COLO668 (cell line): ENCODE results near the gene C2CD3.

ENCODE experiments used
- DNase-seq: peaks from one replicate; lab custom pipeline; 2025; ENCODE audit not compliant: unreplicated experiment; lab: John Stamatoyannopoulos, UW

Gene C2CD3

DNA sequence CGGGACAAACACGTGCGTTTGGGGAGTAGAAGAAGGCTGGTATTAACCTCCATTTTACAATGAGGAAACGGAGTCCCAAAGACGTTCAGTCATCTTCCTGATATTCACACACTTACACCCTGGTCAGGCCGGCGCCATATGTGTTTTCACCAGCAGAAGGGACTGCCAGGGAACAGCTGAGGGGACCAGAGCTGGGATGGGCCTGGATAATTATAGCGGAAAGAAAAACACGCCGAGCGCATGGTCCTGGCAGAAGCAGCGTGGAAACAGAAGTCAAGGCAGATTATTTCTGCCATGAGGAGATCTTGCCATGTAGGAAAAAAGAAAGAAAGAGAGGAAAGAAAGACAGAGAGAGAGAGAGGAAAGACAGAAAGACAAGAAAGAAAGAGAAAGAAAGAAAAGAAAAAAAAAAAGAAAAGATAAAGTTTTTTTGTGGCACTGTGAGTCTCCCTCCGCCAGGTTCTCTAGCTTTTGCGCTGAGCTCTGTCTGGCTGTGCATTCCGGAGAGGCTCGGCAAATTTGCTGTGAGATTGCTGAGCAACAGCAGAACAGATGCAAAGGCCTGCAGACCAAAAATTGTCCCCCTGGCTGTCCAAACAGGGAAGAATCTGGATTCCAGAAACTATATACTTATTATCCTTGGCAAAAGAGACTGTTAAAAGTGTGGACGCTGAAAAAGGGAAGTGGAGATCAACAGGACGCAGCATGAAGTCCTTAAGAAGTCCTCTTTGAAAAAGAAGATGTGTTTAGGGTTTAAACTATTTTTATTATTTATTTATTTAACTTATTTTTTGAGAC lies 186.9 kb downstream of the C2CD3 start:
- DNase-seq: no peak

- peak; percentile 95 for DNase-seq
Measured at GRCh38 chr11:73982990-73983740, 187.6 kb downstream of the C2CD3 start.

DNA sequence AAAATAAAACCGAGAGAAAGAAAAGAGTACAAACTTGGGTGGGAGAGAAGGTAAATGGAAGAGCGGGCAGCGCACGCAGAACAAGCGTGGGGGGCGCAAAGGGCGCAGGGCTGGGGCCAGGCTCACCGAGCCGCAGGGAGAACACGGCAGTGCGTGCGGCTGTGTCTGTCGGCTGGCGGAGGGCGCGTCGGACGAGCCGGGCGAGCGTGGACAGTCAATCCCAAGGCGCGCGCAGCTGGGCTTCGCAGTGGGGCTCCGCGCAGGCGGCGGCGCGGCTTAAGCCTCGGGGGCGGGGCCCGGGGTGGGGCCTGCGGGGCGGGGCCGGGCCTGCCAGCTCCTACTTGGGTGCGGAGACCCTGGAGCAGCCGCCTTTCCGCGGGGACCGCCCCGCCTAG lies 188.2 kb downstream of the C2CD3 start, which contains the start of gene UCP2:
Gene UCP2 (minus strand): TSS at position 249 of the 395 bp plus-strand sequence. CDS start 4,465 bp downstream, outside the sequence.
- DNase-seq: peak; percentile 94

DNA sequence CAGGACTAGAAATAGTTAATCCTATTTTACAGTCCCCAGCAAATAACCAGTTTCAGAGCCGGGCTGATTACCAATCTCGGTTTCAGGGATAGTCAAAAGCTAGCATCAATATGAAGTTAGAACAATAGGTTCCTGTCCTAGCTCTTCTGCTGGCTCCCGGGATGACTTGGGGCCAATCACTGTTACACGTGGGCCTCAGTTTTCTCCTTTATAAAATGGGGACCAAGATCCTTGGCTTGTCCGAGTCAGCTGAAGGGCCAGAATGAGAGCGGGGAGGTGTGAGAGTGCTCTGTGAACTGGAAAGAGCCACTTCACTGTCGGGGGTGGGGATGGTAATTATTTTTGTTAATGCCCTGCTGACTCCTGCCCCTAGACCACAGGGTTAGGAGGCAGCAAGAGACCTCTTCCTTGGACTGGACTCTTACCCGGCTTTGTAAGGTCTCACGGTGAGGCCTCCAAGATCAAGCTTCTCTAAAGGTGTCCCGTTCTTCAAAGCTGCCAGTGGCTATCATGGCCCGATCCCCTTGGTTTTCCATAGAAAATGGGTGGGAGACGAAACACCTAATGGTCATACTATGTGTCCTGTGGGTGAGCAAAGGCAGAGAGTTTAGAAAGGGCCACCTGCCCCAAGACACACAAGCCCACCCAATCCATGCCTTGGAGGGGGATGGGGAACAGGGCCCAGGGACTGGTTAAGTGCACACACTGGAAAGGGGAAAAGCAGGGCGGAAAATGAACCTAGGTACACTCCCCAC lies 189.6 kb downstream of the C2CD3 start:
- no peak for DNase-seq

DNA sequence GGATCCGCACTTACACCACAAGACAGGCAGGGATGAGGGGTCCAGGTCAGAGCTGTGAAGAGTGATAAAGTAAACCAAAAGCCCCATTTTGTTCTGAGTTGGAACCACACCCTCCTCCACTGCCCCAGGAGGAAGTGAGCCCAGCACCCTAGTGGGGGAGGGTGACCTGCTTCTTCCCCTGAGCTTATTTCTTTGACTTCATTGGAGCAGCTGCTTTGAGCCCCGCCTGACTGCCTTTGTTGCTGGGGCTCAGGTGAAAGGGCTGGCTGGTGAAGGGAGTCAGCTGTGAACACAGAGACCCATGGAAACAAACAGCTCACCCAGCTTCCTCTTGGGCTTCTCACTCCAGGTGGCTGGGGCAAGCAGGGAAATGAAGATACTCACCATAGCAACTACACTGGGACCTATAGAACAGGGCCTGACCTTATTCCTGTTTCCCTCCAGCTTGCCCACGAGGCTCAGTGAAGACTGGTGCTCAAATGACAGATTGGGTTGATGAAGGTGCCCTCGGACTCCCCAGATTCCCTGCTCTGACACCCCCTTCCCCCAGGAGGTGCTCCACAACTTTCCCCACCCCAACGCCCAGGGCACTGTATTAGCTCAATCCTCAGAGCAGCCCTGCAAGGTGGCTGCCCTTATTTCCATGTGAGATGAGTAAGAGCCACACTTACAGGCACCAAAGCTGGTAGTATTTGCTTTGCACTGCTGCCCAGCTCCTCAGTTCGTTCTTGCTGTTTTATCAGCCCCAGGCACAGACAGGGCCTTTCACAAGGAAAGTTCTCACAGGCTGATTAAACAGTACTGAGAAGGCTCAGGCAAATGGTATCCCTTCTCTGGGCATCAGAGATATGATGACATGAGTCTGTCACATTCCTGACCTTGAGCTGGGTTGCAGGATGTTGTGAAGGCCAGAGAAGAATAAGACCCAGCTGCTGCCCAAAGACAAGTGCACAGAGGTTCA lies 190.5 kb downstream of the C2CD3 start:
- peak; percentile 84 for DNase-seq

DNA sequence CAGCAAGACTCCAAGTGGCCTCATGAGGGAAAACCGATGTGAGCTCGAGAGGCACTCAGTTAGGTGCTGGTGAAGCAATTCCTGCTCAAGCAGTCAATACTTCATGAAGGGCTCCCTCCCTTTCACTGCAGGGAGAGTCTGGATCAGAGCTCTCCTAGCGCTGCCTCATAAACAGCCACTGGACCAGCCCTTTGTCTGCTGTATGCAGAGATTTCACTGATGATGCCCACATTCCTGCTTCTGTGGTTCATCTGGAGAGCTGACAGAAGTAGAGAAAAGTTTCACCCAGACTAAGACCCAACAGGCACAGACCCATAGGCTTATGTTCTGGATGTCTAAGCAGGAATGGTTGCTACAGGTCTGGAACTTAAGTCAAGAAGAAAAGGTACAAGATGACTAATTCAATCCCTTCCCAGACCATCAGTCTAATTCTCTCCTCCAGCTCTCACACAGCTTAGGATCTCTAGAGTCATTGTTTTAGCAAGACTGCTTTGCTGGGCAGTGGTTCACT lies 192.2 kb downstream of the C2CD3 start:
- DNase-seq: no peak

DNA sequence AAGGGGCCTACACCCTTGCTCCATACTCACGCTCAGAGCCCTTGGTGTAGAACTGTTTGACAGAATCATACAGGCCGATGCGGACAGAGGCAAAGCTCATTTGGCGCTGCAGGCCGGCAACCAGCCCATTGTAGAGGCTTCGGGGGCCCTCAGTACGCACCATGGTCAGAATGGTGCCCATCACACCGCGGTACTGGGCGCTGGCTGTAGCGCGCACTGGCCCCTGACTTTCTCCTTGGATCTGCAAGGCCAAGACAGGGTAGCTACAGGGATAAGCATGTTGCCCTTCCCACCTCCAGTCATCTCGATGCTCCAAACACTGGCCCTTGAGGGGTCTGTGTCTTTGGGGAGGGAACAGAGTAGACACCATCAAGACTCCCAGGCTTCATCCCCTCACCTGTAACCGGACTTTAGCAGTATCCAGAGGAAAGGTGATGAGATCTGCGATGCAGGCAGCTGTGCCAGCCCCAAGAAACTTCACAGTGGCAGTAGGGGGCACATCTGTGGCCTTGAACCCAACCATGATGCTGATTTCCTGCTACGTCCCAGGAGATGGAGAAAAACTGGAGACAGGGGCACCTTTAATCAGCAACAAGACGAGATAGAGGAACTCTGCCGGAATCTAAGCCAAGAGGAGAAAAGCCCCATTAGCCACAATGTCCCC lies 192.8 kb downstream of the C2CD3 start:
- DNase-seq: no peak

DNA sequence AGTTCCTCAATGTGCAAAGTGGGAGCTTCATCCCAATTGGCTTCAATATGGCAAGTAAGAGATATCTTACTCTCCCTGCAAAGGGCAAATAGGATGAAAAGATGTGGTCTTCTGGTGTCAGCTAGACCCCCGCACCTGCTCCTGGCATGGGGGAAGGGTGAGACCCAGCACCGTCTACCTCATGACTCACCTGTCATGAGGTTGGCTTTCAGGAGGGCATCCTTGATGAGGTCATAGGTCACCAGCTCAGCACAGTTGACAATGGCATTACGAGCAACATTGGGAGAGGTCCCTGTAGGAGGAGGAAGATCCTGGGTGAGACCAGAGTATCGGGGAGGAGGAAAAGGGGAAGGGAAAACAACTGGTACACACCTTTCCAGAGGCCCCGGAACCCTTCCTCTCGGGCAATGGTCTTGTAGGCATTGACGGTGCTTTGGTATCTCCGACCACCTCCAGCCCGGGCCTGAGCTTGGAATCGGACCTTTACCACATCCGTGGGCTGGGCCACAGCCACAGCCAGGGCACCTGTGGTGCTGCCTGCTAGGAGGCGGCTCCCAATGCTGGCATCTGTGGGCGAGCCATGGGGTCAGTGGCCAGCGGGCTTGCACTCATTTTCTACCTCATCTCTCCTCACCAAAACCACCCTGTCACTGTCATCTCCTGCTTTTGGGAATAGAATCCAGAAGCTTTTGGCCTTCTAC lies 194.2 kb downstream of the C2CD3 start:
- DNase-seq: no peak

GRCh38 chr11:73975479-73975757 lies 195.4 kb downstream of the C2CD3 start:
- DNase-seq: no peak

DNA sequence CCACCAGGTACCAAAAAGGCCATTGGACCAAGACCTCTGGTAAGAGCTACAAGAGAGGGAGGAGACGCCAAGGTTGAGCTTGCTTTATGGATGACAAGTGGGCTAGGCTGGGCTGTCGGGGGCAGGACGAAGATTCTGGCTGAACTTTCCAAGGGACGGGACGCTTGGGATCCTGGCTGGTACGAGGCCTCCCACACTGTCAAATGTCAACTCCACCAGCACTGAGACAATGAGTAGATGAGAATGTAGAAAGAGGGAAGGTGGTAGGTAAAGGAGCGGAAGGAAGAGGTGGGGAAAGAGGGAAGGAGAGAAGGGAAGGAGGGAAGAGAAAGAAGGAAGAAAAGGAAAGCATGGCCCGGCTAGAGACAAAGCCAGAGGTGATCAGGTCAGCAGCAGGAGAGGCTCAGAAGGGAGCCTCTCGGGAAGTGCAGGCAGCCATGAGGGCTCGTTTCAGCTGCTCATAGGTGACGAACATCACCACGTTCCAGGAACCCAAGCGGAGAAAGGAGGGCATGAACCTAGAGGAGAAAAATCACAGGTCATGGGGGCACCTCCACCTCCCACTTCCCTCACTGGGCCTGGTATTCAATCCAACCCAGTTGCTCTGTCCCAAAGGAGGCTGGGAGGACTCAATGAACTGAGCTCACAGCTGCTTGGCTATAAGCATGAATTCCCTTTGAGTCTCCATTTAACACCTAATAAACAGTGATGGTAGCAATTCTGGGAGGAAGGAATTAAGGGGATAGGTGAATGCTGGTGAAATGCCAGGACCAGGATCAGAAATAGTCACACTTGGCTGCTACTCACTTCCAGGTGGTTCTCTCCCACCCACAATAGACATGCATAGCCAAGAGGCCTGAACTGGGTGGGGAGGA lies 196.0 kb downstream of the C2CD3 start:
- DNase-seq: no peak

DNA sequence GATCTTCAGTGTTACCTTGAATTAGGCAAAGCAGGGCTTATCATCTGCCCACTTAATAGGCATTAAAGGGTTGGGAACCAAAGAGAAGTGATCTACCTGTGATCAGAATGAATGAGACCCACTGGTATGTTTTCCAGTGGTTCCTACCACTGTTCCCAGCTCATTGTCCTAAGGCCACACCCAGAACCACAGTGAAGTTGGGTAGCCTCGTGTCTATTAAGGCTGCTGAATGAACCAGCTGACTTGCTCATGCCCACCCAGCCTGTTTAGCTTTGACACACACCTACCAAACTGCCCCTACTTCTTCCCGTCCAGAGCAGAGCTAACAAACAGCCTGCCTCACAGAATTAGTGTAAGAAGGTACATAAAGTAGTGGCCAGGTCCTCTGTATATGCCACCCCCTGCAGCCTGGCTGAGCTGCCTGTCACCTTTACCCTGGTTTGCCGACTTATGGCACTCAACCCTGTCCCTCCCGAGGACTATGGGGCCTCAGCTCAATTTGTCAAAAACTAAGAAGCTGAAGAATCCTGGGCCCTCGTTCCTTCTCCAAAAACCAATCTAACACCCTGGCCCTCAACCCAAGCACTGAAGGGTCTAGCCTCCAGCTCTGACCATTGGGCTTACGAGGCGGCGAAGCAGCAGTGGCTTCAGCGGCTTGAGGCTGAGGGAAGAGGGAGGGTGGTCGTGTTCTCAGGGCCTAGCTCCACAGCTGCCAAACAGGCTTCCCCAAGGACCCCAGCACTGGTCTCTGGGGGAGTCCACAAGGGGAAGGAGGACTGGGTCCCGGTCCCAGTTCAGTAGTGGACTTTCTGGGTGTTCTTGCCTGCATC lies 198.0 kb downstream of the C2CD3 start:
- no peak for DNase-seq

DNA sequence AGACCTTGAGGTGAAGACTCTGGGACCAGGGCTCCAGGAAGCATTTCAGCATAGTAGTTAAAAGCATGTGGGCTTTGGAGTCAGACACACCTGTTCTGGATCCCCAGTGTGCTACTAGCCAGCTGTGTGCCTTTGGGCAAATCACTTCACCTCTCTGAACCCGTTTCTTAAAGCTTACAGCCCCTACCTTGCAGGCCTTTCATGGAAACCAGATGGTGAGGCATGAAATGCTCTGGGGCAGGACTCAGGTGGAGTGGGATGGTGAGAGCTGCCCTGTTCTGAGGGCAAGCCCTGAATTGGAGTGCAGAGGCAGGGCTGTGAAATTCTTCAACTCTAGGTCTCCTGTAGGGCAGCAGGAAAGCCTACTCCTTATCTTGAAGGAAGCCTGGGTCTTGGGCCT lies 198.6 kb downstream of the C2CD3 start:
- DNase-seq: no peak

DNA sequence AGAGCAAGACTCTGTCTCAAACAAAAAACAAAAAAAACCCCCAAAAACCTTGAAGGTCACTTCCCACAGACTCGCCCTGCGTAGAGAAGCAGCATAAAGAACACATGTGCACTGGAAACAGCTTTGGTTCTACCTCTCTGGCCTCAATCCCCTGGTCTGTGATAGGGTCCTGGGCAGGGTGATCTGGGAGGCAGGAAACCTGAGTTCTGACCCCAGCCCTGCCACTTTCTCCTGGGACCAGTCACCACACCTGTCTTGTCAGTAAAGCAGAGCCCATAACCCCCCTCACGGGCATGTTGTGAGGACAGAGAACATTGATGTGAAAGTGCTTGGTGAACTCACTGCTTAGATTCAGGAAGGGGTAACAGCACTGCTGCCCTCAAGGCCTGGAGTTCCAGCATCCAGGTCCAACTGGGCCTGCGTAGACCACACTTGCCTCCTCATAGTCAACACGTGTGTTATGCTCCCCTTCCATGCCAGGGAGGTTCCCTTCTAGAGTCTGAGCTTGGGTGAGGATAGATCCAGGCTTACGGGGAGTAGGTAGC lies 199.6 kb downstream of the C2CD3 start:
- no peak for DNase-seq

DNA sequence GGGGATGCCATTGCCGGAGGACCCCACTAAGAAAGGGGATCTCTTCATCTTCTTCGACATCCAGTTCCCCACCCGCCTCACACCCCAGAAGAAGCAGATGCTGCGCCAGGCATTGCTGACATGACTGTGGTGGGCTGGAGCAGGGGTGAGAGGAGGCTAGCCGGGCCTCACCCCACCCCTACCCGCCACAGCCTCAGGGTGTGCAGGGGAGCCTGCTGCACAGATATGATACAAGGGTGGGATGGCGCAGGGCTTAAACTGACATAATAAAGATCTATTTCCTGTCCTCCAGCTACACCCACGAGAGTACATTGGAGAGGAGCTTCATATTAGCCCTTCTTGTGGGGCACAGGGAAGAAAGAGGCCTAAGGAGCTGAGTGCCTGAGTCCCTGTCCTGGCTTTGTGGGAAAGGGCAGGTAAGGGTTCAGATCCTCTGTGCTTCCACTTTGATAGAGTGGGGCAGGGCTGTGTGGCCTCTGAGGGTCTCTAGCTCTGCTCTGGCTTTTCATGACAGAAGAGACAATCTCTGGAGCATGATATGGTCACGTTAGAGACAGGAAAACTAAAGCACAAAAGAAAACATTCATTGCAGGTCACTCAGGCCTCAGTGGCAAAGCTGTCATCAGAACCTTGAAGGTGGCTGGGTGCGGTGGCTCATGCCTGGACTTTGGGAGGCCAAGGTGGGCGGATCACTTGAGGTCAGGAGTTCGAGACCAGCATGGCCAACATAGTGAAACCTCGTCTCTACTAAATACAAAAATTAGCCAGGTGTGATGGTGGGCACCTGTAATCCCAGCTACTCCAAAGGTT lies 200.6 kb downstream of the C2CD3 start:
- no peak for DNase-seq

DNA sequence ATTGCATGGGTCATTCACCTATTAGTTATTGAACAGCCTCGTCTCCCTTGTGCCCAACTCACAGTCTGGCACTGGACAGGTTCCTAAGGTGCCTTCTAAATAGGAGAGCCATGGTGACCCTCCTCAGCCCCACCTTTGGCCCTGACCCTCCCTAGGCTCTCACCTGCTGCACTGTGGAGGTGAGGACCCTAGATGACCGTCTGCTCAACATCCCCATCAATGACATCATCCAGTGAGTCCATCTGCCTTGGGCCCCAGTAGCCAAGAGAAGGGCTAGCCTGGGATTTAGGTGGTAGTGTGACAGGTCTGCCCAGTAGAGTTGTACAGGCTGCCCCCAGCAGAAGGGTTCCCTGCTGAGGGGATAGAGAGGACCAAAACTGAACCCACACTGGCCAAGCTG lies 201.7 kb downstream of the C2CD3 start:
- no peak for DNase-seq

DNA sequence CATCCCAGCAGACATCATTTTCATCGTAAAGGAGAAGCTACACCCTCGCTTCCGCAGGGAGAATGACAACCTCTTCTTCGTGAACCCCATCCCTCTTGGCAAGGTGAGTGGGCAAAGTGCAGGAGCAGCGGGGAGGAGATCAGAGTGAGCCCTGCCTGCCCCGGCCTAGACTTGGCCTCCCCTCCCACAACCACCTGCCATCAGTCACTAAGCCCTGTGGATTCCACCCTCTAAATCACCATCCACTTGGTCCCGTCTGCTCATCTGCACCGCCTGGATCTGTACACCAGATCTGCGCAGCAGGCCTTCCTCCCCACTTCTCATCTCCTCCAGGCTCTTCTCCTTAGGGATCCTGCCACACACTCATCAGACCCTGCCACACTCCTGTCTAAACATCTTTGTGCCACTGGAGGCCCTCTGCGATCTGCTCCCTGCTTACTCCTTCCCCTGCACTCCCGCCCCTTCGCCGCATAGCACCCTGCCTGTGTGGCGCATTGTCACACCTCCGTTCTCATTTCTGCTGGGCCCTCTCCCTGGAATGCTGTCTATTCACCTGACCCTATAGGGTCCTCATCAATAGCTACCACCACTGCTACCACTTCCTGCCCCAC lies 202.3 kb downstream of the C2CD3 start:
- DNase-seq: no peak
